ENCODE measurements around the gene SLC9A9.

The SLC9A9 gene

DNA sequence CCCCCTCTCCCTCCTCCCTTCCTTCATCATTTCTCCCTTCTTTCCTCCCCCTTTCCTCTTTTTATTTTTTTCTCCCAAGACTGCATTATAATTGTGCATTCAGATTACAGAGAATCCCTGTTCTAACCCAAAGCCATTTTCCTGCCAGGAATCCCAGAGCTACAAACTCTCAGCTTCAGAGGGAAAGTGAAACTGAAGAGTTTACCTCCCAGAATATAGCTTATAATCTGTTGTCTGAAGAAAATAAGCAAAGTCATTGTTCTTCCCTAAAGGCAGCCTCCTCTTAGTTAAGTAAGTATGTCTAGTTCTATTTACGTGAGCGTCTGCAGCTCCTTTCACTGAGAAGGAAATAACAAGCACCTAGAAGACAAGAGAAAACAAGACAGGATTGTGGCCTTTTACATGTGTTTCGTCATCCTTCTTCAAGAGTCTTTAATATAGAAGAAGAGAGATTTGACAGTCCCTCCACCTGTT, 631.5 kb downstream of the SLC9A9 start:
- DNase-seq (ENCODE audit: low spot score): no peak
